ENCODE measurements around the gene PIGS.
"Not testable (repeated sequence)": the region's sequence is repeated elsewhere in the genome, so short reads cannot be mapped to it uniquely, and the experiment has no call there.

PIGS gene

GRCh38 chr17:28576758-28577465 lies 5.6 kb upstream of the PIGS start, which contains the start of gene ALDOC:
ALDOC (minus strand) TSS chr17:28576895; CDS start chr17:28575532, 1,363 bp downstream.
- peak; percentile 99 for DNase-seq
- Mint-ChIP-seq H3K4me3 (peak within 1 kb of the TSS; percentile 83), H3K9me3 (no peaks in the 10 kb centered on the region), H3K4me1 (peaks cover 21% of the 10 kb centered on the region), H3K27ac (no peak within 1 kb of the TSS), H3K36me3 (ENCODE audit: low read depth) (peaks cover 53% of the 10 kb centered on the region), H3K27me3 (ENCODE audit: low read depth, poor library complexity) (peaks cover 9% of the 10 kb centered on the region)
- TF ChIP-seq CTCF (IDR thresholded peaks at IDR 0.05): no peak

- H3K27ac Mint-ChIP-seq, DNase-seq, H3K9me3 Mint-ChIP-seq: not testable (repeated sequence)
- Mint-ChIP-seq H3K4me3 (peak overlapping the region; percentile 83), H3K27me3 (ENCODE audit: low read depth, poor library complexity) (peaks cover 12% of the 10 kb centered on the region), H3K36me3 (ENCODE audit: low read depth) (peaks cover 53% of the 10 kb centered on the region), H3K4me1 (peaks cover 25% of the 10 kb centered on the region)
These were observed 4.7 kb upstream of the PIGS start for GRCh38 chr17:28576016-28576415.

GRCh38 chr17:28575126-28575795 lies 3.9 kb upstream of the PIGS start:
- Mint-ChIP-seq H3K36me3 (ENCODE audit: low read depth) (peaks cover 46% of the 10 kb centered on the region), H3K27me3 (ENCODE audit: low read depth, poor library complexity) (peaks cover 12% of the 10 kb centered on the region), H3K9me3 (no peaks in the 10 kb centered on the region), H3K27ac (no peak overlapping the region), H3K4me1 (peaks cover 31% of the 10 kb centered on the region), H3K4me3 (no peak overlapping the region)
- no peak for TF ChIP-seq CTCF (IDR thresholded peaks at IDR 0.05)
- DNase-seq: no peak

GRCh38 chr17:28574526-28574925 lies 3.2 kb upstream of the PIGS start:
- Mint-ChIP-seq H3K9me3 (no peaks in the 10 kb centered on the region), H3K36me3 (ENCODE audit: low read depth) (peaks cover 44% of the 10 kb centered on the region), H3K4me1 (peaks cover 39% of the 10 kb centered on the region), H3K4me3 (no peak overlapping the region), H3K27ac (no peak overlapping the region), H3K27me3 (ENCODE audit: low read depth, poor library complexity) (peaks cover 12% of the 10 kb centered on the region)
- no peak for TF ChIP-seq CTCF (IDR thresholded peaks at IDR 0.05)
- DNase-seq: no peak

- H3K27me3 Mint-ChIP-seq (ENCODE audit: low read depth, poor library complexity): peaks cover 12% of the 10 kb centered on the region
- no peak overlapping the region for H3K4me3 Mint-ChIP-seq
- peaks cover 40% of the 10 kb centered on the region for H3K4me1 Mint-ChIP-seq
- no peak overlapping the region for H3K27ac Mint-ChIP-seq
- DNase-seq: no peak
- H3K36me3 Mint-ChIP-seq (ENCODE audit: low read depth): peaks cover 42% of the 10 kb centered on the region
- TF ChIP-seq CTCF (IDR thresholded peaks at IDR 0.05): no peak
- no peaks in the 10 kb centered on the region for H3K9me3 Mint-ChIP-seq
These were observed 2.7 kb upstream of the PIGS start for GRCh38 chr17:28573966-28574480.

GRCh38 chr17:28573521-28573920 lies 2.2 kb upstream of the PIGS start:
- peaks cover 42% of the 10 kb centered on the region for H3K36me3 Mint-ChIP-seq (ENCODE audit: low read depth)
- no peak overlapping the region for H3K4me3 Mint-ChIP-seq
- no peaks in the 10 kb centered on the region for H3K9me3 Mint-ChIP-seq
- peaks cover 40% of the 10 kb centered on the region for H3K4me1 Mint-ChIP-seq
- DNase-seq: no peak
- no peak overlapping the region for H3K27ac Mint-ChIP-seq
- TF ChIP-seq CTCF (IDR thresholded peaks at IDR 0.05): no peak
- peaks cover 12% of the 10 kb centered on the region for H3K27me3 Mint-ChIP-seq (ENCODE audit: low read depth, poor library complexity)
